ENCODE results near the gene SEMA3D. TPM values are rescaled to one million over a fixed set of nuclear protein-coding genes. Genes with fewer than 3 reads are reported as not detected.

SEMA3D gene
- total RNA-seq, 1 donor: 0.72 TPM

GRCh38 chr7:85178531-85179298, 8.1 kb downstream of the SEMA3D start:
- no peaks in the 10 kb centered on the region for H3K9me3 ChIP-seq (ENCODE audit: low read depth, low read length)
- no peak overlapping the region for H3K4me3 ChIP-seq (ENCODE audit: insufficient read depth, low read length)
- H3K27ac ChIP-seq (ENCODE audit: low read depth, low read length): no peak overlapping the region
- no peaks in the 10 kb centered on the region for H3K36me3 ChIP-seq (ENCODE audit: insufficient read depth, low read length)
- peaks cover 8% of the 10 kb centered on the region for H3K27me3 ChIP-seq (ENCODE audit: insufficient read depth, low read length)
- no peak overlapping the region for H3K4me2 ChIP-seq (ENCODE audit: insufficient read depth, low read length)
- no peak for TF ChIP-seq CTCF (IDR thresholded peaks at IDR 0.05; ENCODE audit: extremely low read depth, low read depth, low read length)
- DNase-seq (ENCODE audit: insufficient read length, low spot score, missing footprints): no peak
- no peaks in the 10 kb centered on the region for H3K4me1 ChIP-seq (ENCODE audit: insufficient read depth, low read length)
- no peaks in the 10 kb centered on the region for H4K20me1 ChIP-seq (ENCODE audit: insufficient read depth, low read length)
- H2AFZ ChIP-seq (ENCODE audit: low read length): no peak overlapping the region
- H3K79me2 ChIP-seq (ENCODE audit: insufficient read depth, low read length): no peaks in the 10 kb centered on the region

DNA sequence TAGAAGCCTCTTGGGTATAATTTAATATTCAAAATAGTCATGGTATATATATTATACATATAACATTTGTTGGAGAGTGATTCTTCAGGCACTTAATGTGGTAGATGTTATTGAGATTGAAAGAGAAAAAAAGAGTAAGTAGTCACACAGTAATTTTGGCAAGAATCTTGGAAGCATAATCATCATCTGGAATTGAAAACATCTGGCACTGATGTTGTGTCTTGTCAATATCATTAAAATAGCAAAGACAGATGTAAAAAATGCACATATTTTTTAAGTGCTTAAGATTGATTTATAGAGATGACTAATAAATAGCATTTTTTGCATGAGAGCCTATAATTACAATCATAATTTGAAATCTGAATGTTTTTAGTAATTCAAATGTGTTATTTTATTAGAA, 9.5 kb downstream of the SEMA3D start:
- Histone ChIP-seq H4K20me1 (ENCODE audit: insufficient read depth, low read length) (no peaks in the 10 kb centered on the region), H3K4me2 (ENCODE audit: insufficient read depth, low read length) (no peak overlapping the region), H3K9me3 (ENCODE audit: low read depth, low read length) (no peaks in the 10 kb centered on the region), H3K27me3 (ENCODE audit: insufficient read depth, low read length) (no peaks in the 10 kb centered on the region), H3K36me3 (ENCODE audit: insufficient read depth, low read length) (no peaks in the 10 kb centered on the region), H3K4me3 (ENCODE audit: insufficient read depth, low read length) (no peak overlapping the region), H2AFZ (ENCODE audit: low read length) (no peak overlapping the region), H3K79me2 (ENCODE audit: insufficient read depth, low read length) (no peaks in the 10 kb centered on the region), H3K4me1 (ENCODE audit: insufficient read depth, low read length) (peaks cover 8% of the 10 kb centered on the region), H3K27ac (ENCODE audit: low read depth, low read length) (no peak overlapping the region)
- TF ChIP-seq CTCF (IDR thresholded peaks at IDR 0.05; ENCODE audit: extremely low read depth, low read depth, low read length): no peak
- DNase-seq (ENCODE audit: insufficient read length, low spot score, missing footprints): no peak

DNA sequence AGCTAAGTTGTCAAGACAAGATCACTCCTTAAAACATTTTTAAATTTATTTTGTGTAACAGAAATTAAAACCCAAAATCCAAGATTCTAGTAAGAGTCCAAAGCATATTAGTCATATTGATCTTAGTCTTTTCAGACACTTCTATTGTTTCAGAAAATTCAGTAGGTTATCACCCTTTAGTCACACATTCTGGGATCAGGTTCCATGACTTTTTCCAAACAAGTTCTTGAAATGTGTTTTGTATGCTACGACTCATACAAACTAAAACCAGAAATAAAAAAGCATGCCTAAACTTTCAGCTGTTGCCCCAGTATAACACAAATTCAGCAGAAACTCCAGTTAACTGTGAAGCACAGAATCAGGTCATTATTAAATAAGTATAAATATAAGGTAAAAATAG, 10.7 kb downstream of the SEMA3D start:
- no peak for TF ChIP-seq CTCF (IDR thresholded peaks at IDR 0.05; ENCODE audit: extremely low read depth, low read depth, low read length)

DNA sequence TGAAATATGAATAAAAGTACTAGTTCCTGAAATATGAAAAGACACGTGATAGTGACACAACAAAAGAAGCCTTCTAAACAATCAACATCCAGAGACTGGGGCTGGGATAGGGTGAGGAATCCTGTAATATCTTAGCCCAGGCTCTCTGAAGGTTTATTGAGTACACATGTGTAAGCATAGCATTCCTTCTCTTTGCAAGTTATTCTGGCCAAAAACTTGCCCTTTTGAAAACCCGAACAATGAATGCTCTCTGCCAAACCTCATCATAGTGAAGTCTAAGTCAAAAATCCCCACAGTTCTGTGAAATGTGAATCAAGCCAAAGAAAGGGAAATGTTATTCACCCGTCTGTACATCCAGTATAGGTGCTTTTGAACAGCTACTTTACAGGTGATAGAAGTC, 11.6 kb downstream of the SEMA3D start:
- no peak for TF ChIP-seq CTCF (IDR thresholded peaks at IDR 0.05; ENCODE audit: extremely low read depth, low read depth, low read length)
- Histone ChIP-seq H3K27me3 (ENCODE audit: insufficient read depth, low read length) (no peaks in the 10 kb centered on the region), H3K4me1 (ENCODE audit: insufficient read depth, low read length) (peaks cover 10% of the 10 kb centered on the region), H3K27ac (ENCODE audit: low read depth, low read length) (no peak overlapping the region), H3K4me2 (ENCODE audit: insufficient read depth, low read length) (no peak overlapping the region), H3K36me3 (ENCODE audit: insufficient read depth, low read length) (no peaks in the 10 kb centered on the region), H3K79me2 (ENCODE audit: insufficient read depth, low read length) (no peaks in the 10 kb centered on the region), H2AFZ (ENCODE audit: low read length) (no peak overlapping the region), H3K9me3 (ENCODE audit: low read depth, low read length) (no peaks in the 10 kb centered on the region), H3K4me3 (ENCODE audit: insufficient read depth, low read length) (no peak overlapping the region), H4K20me1 (ENCODE audit: insufficient read depth, low read length) (no peaks in the 10 kb centered on the region)
- DNase-seq (ENCODE audit: insufficient read length, low spot score, missing footprints): no peak

More for the DNA sequence above, 10.7 kb downstream of the SEMA3D start:
- H3K4me2 ChIP-seq (ENCODE audit: insufficient read depth, low read length): no peak overlapping the region
- DNase-seq (ENCODE audit: insufficient read length, low spot score, missing footprints): no peak
- H2AFZ ChIP-seq (ENCODE audit: low read length): no peak overlapping the region
- no peaks in the 10 kb centered on the region for H3K79me2 ChIP-seq (ENCODE audit: insufficient read depth, low read length)
- H4K20me1 ChIP-seq (ENCODE audit: insufficient read depth, low read length): no peaks in the 10 kb centered on the region
- H3K9me3 ChIP-seq (ENCODE audit: low read depth, low read length): no peaks in the 10 kb centered on the region
- H3K27ac ChIP-seq (ENCODE audit: low read depth, low read length): no peak overlapping the region
- H3K4me3 ChIP-seq (ENCODE audit: insufficient read depth, low read length): no peak overlapping the region
- H3K4me1 ChIP-seq (ENCODE audit: insufficient read depth, low read length): peaks cover 10% of the 10 kb centered on the region
- no peaks in the 10 kb centered on the region for H3K36me3 ChIP-seq (ENCODE audit: insufficient read depth, low read length)
- no peaks in the 10 kb centered on the region for H3K27me3 ChIP-seq (ENCODE audit: insufficient read depth, low read length)
